PC-3 (cell line): ENCODE data around the gene DLEU7. TPM values are rescaled to one million over a fixed set of nuclear protein-coding genes. Genes with fewer than 3 reads are reported as not detected.

Source experiments
- ATAC-seq: fragments of 200-7000 bp; cut with Tn5 transposase; 2 replicates; pipeline ENCODE4 v1.9.1; 2020; ENCODE audit warnings: mild to moderate bottlenecking, moderate library complexity
- BruUV-seq: library from RNA; stranded (reverse); fragments of 400-500 nt; replicated peaks from 2 replicates; lab custom pipeline; 2021; lab: Mats Ljungman, UMichigan
- CTCF ChIA-PET: fragments of 300-600 bp; sonication (Branson Sonifier 250); formaldehyde crosslinking; loops from one replicate; lab custom pipeline; 2022; ENCODE audit warnings: antibody characterized with exemption; lab: Charles Lee
- POLR2A ChIA-PET: fragments of 300-600 bp; sonication (Branson Sonifier 250); formaldehyde crosslinking; loops from one replicate; lab custom pipeline; 2022; ENCODE audit warnings: antibody characterized with exemption; ENCODE audit not compliant: unreplicated experiment; lab: Charles Lee
- DNase-seq: peaks from one replicate; pipeline ENCODE4 v3.0.0-alpha.2; 2015
- H2AFZ ChIP-seq: fragments of 300-600 bp; sonication (generic); 2 replicates; pipeline ENCODE4 v1.6.0; 2016; ENCODE audit warnings: antibody characterized with exemption, low read length
- H3F3A ChIP-seq: fragments of 300-600 bp; sonication (generic); one replicate; pipeline ENCODE4 v1.6.0; 2017; ENCODE audit warnings: antibody characterized with exemption, low read length, control low read depth, mild to moderate bottlenecking; ENCODE audit not compliant: unreplicated experiment
- H3K27ac ChIP-seq: fragments of 300-600 bp; sonication (generic); 2 replicates; pipeline ENCODE4 v1.5.1; 2016; ENCODE audit warnings: mild to moderate bottlenecking, low read length
- H3K27me3 ChIP-seq: fragments of 300-600 bp; sonication (generic); 2 replicates; pipeline ENCODE4 v1.6.1; 2016; ENCODE audit warnings: low read length, mixed read lengths
- H3K36me3 ChIP-seq: fragments of 300-600 bp; sonication (generic); 2 replicates; pipeline ENCODE4 v1.6.1; 2016; ENCODE audit warnings: low read depth, mixed run types, low read length, mixed read lengths
- H3K4me1 ChIP-seq: fragments of 300-600 bp; sonication (generic); 2 replicates; pipeline ENCODE4 v1.5.1; 2016; ENCODE audit warnings: low read length; ENCODE audit not compliant: insufficient read depth
- H3K4me2 ChIP-seq: fragments of 300-600 bp; sonication (generic); 2 replicates; pipeline ENCODE4 v1.6.0; 2016; ENCODE audit warnings: low read length
- H3K4me3 ChIP-seq: fragments of 300-600 bp; sonication (generic); 2 replicates; pipeline ENCODE4 v1.5.1; 2016; ENCODE audit warnings: mild to moderate bottlenecking, low read length, mixed read lengths
- H3K79me2 ChIP-seq: fragments of 300-600 bp; sonication (generic); 2 replicates; pipeline ENCODE4 v1.6.1; 2017; ENCODE audit warnings: low read length, mixed read lengths
- H3K9ac ChIP-seq: fragments of 300-600 bp; sonication (generic); 2 replicates; pipeline ENCODE4 v1.6.0; 2016; ENCODE audit warnings: mild to moderate bottlenecking, low read length
- H3K9me2 ChIP-seq: fragments of 300-600 bp; sonication (generic); replicated peaks from 2 replicates; pipeline ENCODE4 v1.6.1; 2016; ENCODE audit warnings: mixed run types, low read length, mixed read lengths
- H3K9me3 ChIP-seq: fragments of 300-600 bp; sonication (generic); 2 replicates; pipeline ENCODE4 v1.6.1; 2016; ENCODE audit warnings: low read length, mixed read lengths
- H4K20me1 ChIP-seq: fragments of 300-600 bp; sonication (generic); 2 replicates; pipeline ENCODE4 v1.6.1; 2016; ENCODE audit warnings: low read length, mixed read lengths
- CTCF ChIP-seq: fragments of 300-600 bp; sonication (generic); conservative IDR thresholded peaks from 2 replicates; pipeline ENCODE4 v1.5.1; 2017; ENCODE audit warnings: antibody characterized with exemption, low read depth, mild to moderate bottlenecking, low read length
- EZH2 ChIP-seq: fragments of 300-600 bp; sonication (generic); IDR thresholded peaks from one replicate; pipeline ENCODE4 v1.6.1; 2017; ENCODE audit warnings: antibody characterized with exemption, mild to moderate bottlenecking, low read length; ENCODE audit not compliant: unreplicated experiment
- EZH2phosphoT487 ChIP-seq: fragments of 300-600 bp; sonication (generic); IDR thresholded peaks from 2 replicates; pipeline ENCODE4 v1.6.1; 2018; ENCODE audit warnings: mild to moderate bottlenecking, antibody characterized with exemption, low read length, borderline replicate concordance
- intact Hi-C: fragments of 100-400 bp; cut with micrococcal nuclease; formaldehyde crosslinking; loops from 2 replicates; pipeline ENCODE4 v1.9.0; 2023
- total RNA-seq: library from RNA; depleted of rRNA; stranded (reverse); fragments of >200 nt; gene quantifications from 2 replicates; pipeline ENCODE4 v1.2.3, GENCODE V29; 2014

The DLEU7 gene
- total RNA-seq, 1 experiment from 2014 or later, result not detected

- no peaks in the 10 kb centered on the region for H3K36me3 ChIP-seq
- CTCF ChIA-PET, result no interaction called here
- TF ChIP-seq EZH2phosphoT487, result no peak
- no peak for TF ChIP-seq CTCF
- TF ChIP-seq EZH2, result no peak
- H3K9me3 ChIP-seq, result no peaks in the 10 kb centered on the region
- intact Hi-C loops, result no loop called here
- no peaks in the 10 kb centered on the region for H3F3A ChIP-seq
- no peak overlapping the region for H2AFZ ChIP-seq
- H3K79me2 ChIP-seq, result no peaks in the 10 kb centered on the region
- ATAC-seq, result no peak
- no TSS peak for BruUV-seq
- no peaks in the 10 kb centered on the region for H3K4me1 ChIP-seq
- POLR2A ChIA-PET, result no interaction called here
- H4K20me1 ChIP-seq, result no peaks in the 10 kb centered on the region
- no peak for DNase-seq
- H3K27ac ChIP-seq, result no peak overlapping the region
- H3K4me3 ChIP-seq, result no peak overlapping the region
- H3K9me2 ChIP-seq, result no peaks in the 10 kb centered on the region
- H3K4me2 ChIP-seq, result no peak overlapping the region
- no peaks in the 10 kb centered on the region for H3K27me3 ChIP-seq
- H3K9ac ChIP-seq, result no peak overlapping the region
Observed at GRCh38 chr13:50882816-50883435, 39.4 kb upstream of the DLEU7 start.

GRCh38 chr13:50873991-50874390 lies 30.5 kb upstream of the DLEU7 start:
- no TSS peak for BruUV-seq
- no peaks in the 10 kb centered on the region for H3K9me3 ChIP-seq
- no peak overlapping the region for H3K4me2 ChIP-seq
- H3K79me2 ChIP-seq, result no peaks in the 10 kb centered on the region
- no peaks in the 10 kb centered on the region for H3K9me2 ChIP-seq
- no peak for TF ChIP-seq EZH2phosphoT487
- TF ChIP-seq CTCF, result no peak
- no peak for TF ChIP-seq EZH2
- H3K4me3 ChIP-seq, result no peak overlapping the region
- ChIA-PET POLR2A (no interaction called here), CTCF (no interaction called here)
- no peaks in the 10 kb centered on the region for H3K4me1 ChIP-seq
- H3K9ac ChIP-seq, result no peak overlapping the region
- H3F3A ChIP-seq, result no peaks in the 10 kb centered on the region
- no peak overlapping the region for H2AFZ ChIP-seq
- no peak for ATAC-seq
- H3K27ac ChIP-seq, result no peak overlapping the region
- no peak for DNase-seq
- H3K27me3 ChIP-seq, result no peaks in the 10 kb centered on the region
- intact Hi-C loops, result no loop called here
- no peaks in the 10 kb centered on the region for H4K20me1 ChIP-seq
- H3K36me3 ChIP-seq, result no peaks in the 10 kb centered on the region

- CTCF ChIA-PET, result no interaction called here
Observed at GRCh38 chr13:50873467-50873866, 30.0 kb upstream of the DLEU7 start.

More at GRCh38 chr13:50873467-50873866, 30.0 kb upstream of the DLEU7 start:
- TF ChIP-seq EZH2 (no peak), EZH2phosphoT487 (no peak), CTCF (no peak)
- H3K9me3 ChIP-seq, result no peaks in the 10 kb centered on the region
- no peaks in the 10 kb centered on the region for H4K20me1 ChIP-seq
- H3K4me2 ChIP-seq, result no peak overlapping the region
- H3K4me1 ChIP-seq, result no peaks in the 10 kb centered on the region
- H2AFZ ChIP-seq, result no peak overlapping the region
- no peaks in the 10 kb centered on the region for H3K79me2 ChIP-seq
- POLR2A ChIA-PET, result no interaction called here
- no peak overlapping the region for H3K4me3 ChIP-seq
- DNase-seq (peak; percentile 3), ATAC-seq (no peak)
- no peaks in the 10 kb centered on the region for H3F3A ChIP-seq
- H3K36me3 ChIP-seq, result no peaks in the 10 kb centered on the region
- H3K27ac ChIP-seq, result no peak overlapping the region
- no peaks in the 10 kb centered on the region for H3K9me2 ChIP-seq
- no TSS peak for BruUV-seq
- H3K27me3 ChIP-seq, result no peaks in the 10 kb centered on the region
- no peak overlapping the region for H3K9ac ChIP-seq
- intact Hi-C loops, result no loop called here
